ENCODE data around the gene TGFB1.

GRCh38 chr19:41384351-41384750, 30.6 kb upstream of the TGFB1 start:
- TF ChIP-seq SP1 (IDR thresholded peaks at IDR 0.05) (no peak), CTCF (IDR thresholded peaks at IDR 0.05; ENCODE audit: low read depth, low read length, missing input control) (no peak), RXRA (IDR thresholded peaks at IDR 0.05) (no peak), TAF1 (conservative IDR thresholded peaks at IDR 0.05) (no peak), YY1 (IDR thresholded peaks at IDR 0.05) (no peak), REST (IDR thresholded peaks at IDR 0.05) (no peak), NR2F2 (IDR thresholded peaks at IDR 0.05) (no peak), MAX (IDR thresholded peaks at IDR 0.05) (no peak), JUND (IDR thresholded peaks at IDR 0.05) (no peak), GABPA (IDR thresholded peaks at IDR 0.05 in 1 of 2, conservative IDR thresholded peaks at IDR 0.05 in 1 of 2) (no peak)
